HEK293 (cell line): ENCODE measurements around the gene CSNK2A1.

ENCODE experiments used
- EGR2 ChIP-seq: fragments of 450-650 bp; formaldehyde crosslinking; IDR thresholded peaks from 2 replicates; pipeline ENCODE4 v1.5.1; 2016; ENCODE audit warnings: low read depth, missing biosample characterization, missing genetic modification characterization
- IKZF3 ChIP-seq: fragments of 450-650 bp; IDR thresholded peaks from 2 replicates; pipeline ENCODE4 v1.5.0; 2018; ENCODE audit warnings: missing biosample characterization, mild to moderate bottlenecking, missing genetic modification characterization, moderate library complexity
- KLF16 ChIP-seq: fragments of 450-650 bp; formaldehyde crosslinking; IDR thresholded peaks from 2 replicates; pipeline ENCODE4 v1.5.1; 2017; ENCODE audit warnings: missing biosample characterization, missing genetic modification characterization
- KLF8 ChIP-seq: fragments of 450-650 bp; formaldehyde crosslinking; IDR thresholded peaks from 2 replicates; pipeline ENCODE4 v1.5.1; 2016; ENCODE audit warnings: missing biosample characterization, missing genetic modification characterization
- MZF1 ChIP-seq: fragments of 450-650 bp; formaldehyde crosslinking; IDR thresholded peaks from 2 replicates; pipeline ENCODE4 v1.5.1; 2017; ENCODE audit warnings: missing biosample characterization, missing genetic modification characterization, borderline replicate concordance
- PRDM4 ChIP-seq: fragments of 450-650 bp; formaldehyde crosslinking; IDR thresholded peaks from 2 replicates; pipeline ENCODE4 v1.5.1; 2017; ENCODE audit warnings: missing biosample characterization, missing genetic modification characterization
- SP3 ChIP-seq: fragments of 450-650 bp; formaldehyde crosslinking; IDR thresholded peaks from 2 replicates; pipeline ENCODE4 v1.5.1; 2016; ENCODE audit warnings: missing biosample characterization, missing genetic modification characterization
- ZFHX2 ChIP-seq: fragments of 450-650 bp; formaldehyde crosslinking; conservative IDR thresholded peaks from 2 replicates; pipeline ENCODE4 v1.5.1; 2016; ENCODE audit warnings: missing biosample characterization, missing genetic modification characterization
- ZNF138 ChIP-seq: fragments of 450-650 bp; formaldehyde crosslinking; IDR thresholded peaks from 2 replicates; pipeline ENCODE4 v1.5.1; 2016; ENCODE audit warnings: missing biosample characterization, missing genetic modification characterization, borderline replicate concordance
- ZNF146 ChIP-seq: fragments of 450-650 bp; formaldehyde crosslinking; IDR thresholded peaks from 2 replicates; pipeline ENCODE4 v1.5.1; 2016; ENCODE audit warnings: missing biosample characterization, missing genetic modification characterization
- ZNF169 ChIP-seq: fragments of 450-650 bp; formaldehyde crosslinking; IDR thresholded peaks from 2 replicates; pipeline ENCODE4 v1.5.1; 2016; ENCODE audit warnings: missing biosample characterization, missing genetic modification characterization
- ZNF2 ChIP-seq: fragments of 450-650 bp; formaldehyde crosslinking; IDR thresholded peaks from 2 replicates; pipeline ENCODE4 v1.5.1; 2016; ENCODE audit warnings: missing biosample characterization, missing genetic modification characterization
- ZNF239 ChIP-seq: fragments of 450-650 bp; formaldehyde crosslinking; IDR thresholded peaks from 2 replicates; pipeline ENCODE4 v1.5.1; 2016; ENCODE audit warnings: missing biosample characterization, missing genetic modification characterization
- ZNF311 ChIP-seq: fragments of 450-650 bp; formaldehyde crosslinking; IDR thresholded peaks from 2 replicates; pipeline ENCODE4 v1.5.1; 2017; ENCODE audit warnings: missing biosample characterization, missing genetic modification characterization, borderline replicate concordance
- ZNF341 ChIP-seq: fragments of 450-650 bp; formaldehyde crosslinking; IDR thresholded peaks from 2 replicates; pipeline ENCODE4; 2016; ENCODE audit warnings: low read depth, missing biosample characterization, missing genetic modification characterization
- ZNF366 ChIP-seq: fragments of 450-650 bp; formaldehyde crosslinking; conservative IDR thresholded peaks from 2 replicates; pipeline ENCODE4 v1.5.1; 2016; ENCODE audit warnings: missing biosample characterization, missing genetic modification characterization
- ZNF391 ChIP-seq: fragments of 450-650 bp; formaldehyde crosslinking; IDR thresholded peaks from 2 replicates; pipeline ENCODE4 v1.5.1; 2016; ENCODE audit warnings: low read depth, missing biosample characterization, missing genetic modification characterization, borderline replicate concordance
- ZNF404 ChIP-seq: fragments of 450-650 bp; formaldehyde crosslinking; IDR thresholded peaks from 2 replicates; pipeline ENCODE4 v1.5.1; 2017; ENCODE audit warnings: missing biosample characterization, missing genetic modification characterization
- ZNF423 ChIP-seq: fragments of 450-650 bp; formaldehyde crosslinking; IDR thresholded peaks from 2 replicates; pipeline ENCODE4 v1.5.1; 2016; ENCODE audit warnings: missing biosample characterization, missing genetic modification characterization
- ZNF473 ChIP-seq: fragments of 450-650 bp; formaldehyde crosslinking; IDR thresholded peaks from 2 replicates; pipeline ENCODE4 v1.5.1; 2017; ENCODE audit warnings: missing biosample characterization, missing genetic modification characterization
- ZNF571 ChIP-seq: fragments of 450-650 bp; formaldehyde crosslinking; IDR thresholded peaks from 2 replicates; pipeline ENCODE4 v1.5.0; 2017; ENCODE audit warnings: missing biosample characterization, missing genetic modification characterization
- ZNF596 ChIP-seq: fragments of 450-650 bp; IDR thresholded peaks from 2 replicates; pipeline ENCODE4 v1.5.0; 2018; ENCODE audit warnings: missing biosample characterization, mild to moderate bottlenecking, missing genetic modification characterization, moderate library complexity
- ZNF645 ChIP-seq: fragments of 450-650 bp; formaldehyde crosslinking; IDR thresholded peaks from 2 replicates; pipeline ENCODE4; 2016; ENCODE audit warnings: missing biosample characterization, missing genetic modification characterization
- ZNF791 ChIP-seq: fragments of 450-650 bp; formaldehyde crosslinking; IDR thresholded peaks from 2 replicates; pipeline ENCODE4 v1.5.1; 2016; ENCODE audit warnings: missing biosample characterization, missing genetic modification characterization
- ZNF843 ChIP-seq: fragments of 450-650 bp; formaldehyde crosslinking; IDR thresholded peaks from 2 replicates; pipeline ENCODE4 v1.5.1; 2016; ENCODE audit warnings: missing biosample characterization, missing genetic modification characterization
- ZSCAN16 ChIP-seq: fragments of 450-650 bp; formaldehyde crosslinking; IDR thresholded peaks from 2 replicates; pipeline ENCODE4 v1.5.1; 2016; ENCODE audit warnings: missing biosample characterization, missing genetic modification characterization
- TF ChIP-seq, protein P1 (sequence below): sonication (generic); formaldehyde crosslinking; IDR thresholded peaks from 2 replicates; pipeline ENCODE4 v1.8.1; 2022; ENCODE audit warnings: mild to moderate bottlenecking, moderate library complexity, missing genetic modification reagents

Gene CSNK2A1

GRCh38 chr20:462199-462991 lies 81.2 kb downstream of the CSNK2A1 start, which contains the start of gene TBC1D20 (continued):
- no peak for TF ChIP-seq ZNF571 (tag by site-specific recombination)
- TF ChIP-seq ZNF645 (tag by site-specific recombination): no peak
- TF ChIP-seq ZNF423 (tag by site-specific recombination): no peak
- peak; percentile 54; the same call in 1 of the 2 replicates for TF ChIP-seq ZNF596
- TF ChIP-seq KLF16 (tag by site-specific recombination): no peak
- no peak for TF ChIP-seq ZSCAN16 (tag by site-specific recombination)
- TF ChIP-seq, protein P1, sequence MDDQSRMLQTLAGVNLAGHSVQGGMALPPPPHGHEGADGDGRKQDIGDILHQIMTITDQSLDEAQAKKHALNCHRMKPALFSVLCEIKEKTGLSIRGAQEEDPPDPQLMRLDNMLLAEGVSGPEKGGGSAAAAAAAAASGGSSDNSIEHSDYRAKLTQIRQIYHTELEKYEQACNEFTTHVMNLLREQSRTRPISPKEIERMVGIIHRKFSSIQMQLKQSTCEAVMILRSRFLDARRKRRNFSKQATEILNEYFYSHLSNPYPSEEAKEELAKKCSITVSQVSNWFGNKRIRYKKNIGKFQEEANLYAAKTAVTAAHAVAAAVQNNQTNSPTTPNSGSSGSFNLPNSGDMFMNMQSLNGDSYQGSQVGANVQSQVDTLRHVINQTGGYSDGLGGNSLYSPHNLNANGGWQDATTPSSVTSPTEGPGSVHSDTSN (CRISPR knock-in tag): 0 out of 2 replicates have a peak, but pooled peaks have one; percentile 15
- TF ChIP-seq ZNF843 (tag by site-specific recombination): no peak
- TF ChIP-seq MZF1 (tag by site-specific recombination): 0 out of 2 replicates have a peak, but pooled peaks have one; percentile 33
- TF ChIP-seq ZFHX2: no peak
- no peak for TF ChIP-seq ZNF146 (tag by site-specific recombination)
- 0 out of 2 replicates have a peak, but pooled peaks have one; percentile 3 for TF ChIP-seq SP3
- no peak for TF ChIP-seq EGR2 (tag by site-specific recombination)
- no peak for TF ChIP-seq ZNF391
- no peak for TF ChIP-seq PRDM4
- no peak for TF ChIP-seq ZNF239
- no peak for TF ChIP-seq ZNF138
- TF ChIP-seq KLF8 (tag by site-specific recombination): peak; percentile 15; the same call in 1 of the 2 replicates
- TF ChIP-seq ZNF366 (tag by site-specific recombination): 0 out of 2 replicates have a peak, but pooled peaks have one; percentile 14
- TF ChIP-seq ZNF341 (tag by site-specific recombination): peak; percentile 83
- TF ChIP-seq ZNF169: no peak
- TF ChIP-seq ZNF473 (tag by site-specific recombination): no peak
- TF ChIP-seq ZNF404 (tag by site-specific recombination): no peak
- no peak for TF ChIP-seq IKZF3 (tag by site-specific recombination)
- no peak for TF ChIP-seq ZNF791 (tag by site-specific recombination)
- no peak for TF ChIP-seq ZNF311 (tag by site-specific recombination)
- TF ChIP-seq ZNF2 (tag by site-specific recombination): no peak
- TF ChIP-seq, all 188 proteins: peak for 18
